HL-60 (cell line): Measurements from ENCODE around the gene DNAH10.

ENCODE experiments used
- CTCF ChIP-seq: IDR thresholded peaks from one replicate; pipeline ENCODE4 v1.5.1; 2011; ENCODE audit warnings: low read length, control low read depth, inconsistent platforms; ENCODE audit not compliant: insufficient read depth
- TF ChIP-seq, protein P1 (sequence below): IDR thresholded peaks from 2 replicates; pipeline ENCODE4 v1.6.1; 2012; ENCODE audit warnings: low read depth; ENCODE audit not compliant: insufficient replicate concordance

GRCh38 chr12:123832052-123832451 lies 70.0 kb downstream of the DNAH10 start:
- TF ChIP-seq CTCF, result no peak
- TF ChIP-seq, protein P1, sequence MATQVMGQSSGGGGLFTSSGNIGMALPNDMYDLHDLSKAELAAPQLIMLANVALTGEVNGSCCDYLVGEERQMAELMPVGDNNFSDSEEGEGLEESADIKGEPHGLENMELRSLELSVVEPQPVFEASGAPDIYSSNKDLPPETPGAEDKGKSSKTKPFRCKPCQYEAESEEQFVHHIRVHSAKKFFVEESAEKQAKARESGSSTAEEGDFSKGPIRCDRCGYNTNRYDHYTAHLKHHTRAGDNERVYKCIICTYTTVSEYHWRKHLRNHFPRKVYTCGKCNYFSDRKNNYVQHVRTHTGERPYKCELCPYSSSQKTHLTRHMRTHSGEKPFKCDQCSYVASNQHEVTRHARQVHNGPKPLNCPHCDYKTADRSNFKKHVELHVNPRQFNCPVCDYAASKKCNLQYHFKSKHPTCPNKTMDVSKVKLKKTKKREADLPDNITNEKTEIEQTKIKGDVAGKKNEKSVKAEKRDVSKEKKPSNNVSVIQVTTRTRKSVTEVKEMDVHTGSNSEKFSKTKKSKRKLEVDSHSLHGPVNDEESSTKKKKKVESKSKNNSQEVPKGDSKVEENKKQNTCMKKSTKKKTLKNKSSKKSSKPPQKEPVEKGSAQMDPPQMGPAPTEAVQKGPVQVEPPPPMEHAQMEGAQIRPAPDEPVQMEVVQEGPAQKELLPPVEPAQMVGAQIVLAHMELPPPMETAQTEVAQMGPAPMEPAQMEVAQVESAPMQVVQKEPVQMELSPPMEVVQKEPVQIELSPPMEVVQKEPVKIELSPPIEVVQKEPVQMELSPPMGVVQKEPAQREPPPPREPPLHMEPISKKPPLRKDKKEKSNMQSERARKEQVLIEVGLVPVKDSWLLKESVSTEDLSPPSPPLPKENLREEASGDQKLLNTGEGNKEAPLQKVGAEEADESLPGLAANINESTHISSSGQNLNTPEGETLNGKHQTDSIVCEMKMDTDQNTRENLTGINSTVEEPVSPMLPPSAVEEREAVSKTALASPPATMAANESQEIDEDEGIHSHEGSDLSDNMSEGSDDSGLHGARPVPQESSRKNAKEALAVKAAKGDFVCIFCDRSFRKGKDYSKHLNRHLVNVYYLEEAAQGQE, result no peak
